OCI-LY3 (cell line): Measurements from ENCODE around the gene COQ8A.

Source experiments
- H2AFZ ChIP-seq: fragments of 200-600, 300-600 bp; shearing (Covaris generic); 2 replicates; pipeline ENCODE4 v1.6.0; 2014; ENCODE audit warnings: antibody characterized with exemption, low read depth, low read length
- H3K27ac ChIP-seq: fragments of 200-600, 300-600 bp; sonication (generic); 2 replicates; pipeline ENCODE4 v1.5.1; 2014; ENCODE audit warnings: mild to moderate bottlenecking, low read length, moderate library complexity, mixed read lengths
- H3K27me3 ChIP-seq: fragments of 200-600, 300-600 bp; sonication (generic); 2 replicates; pipeline ENCODE4 v1.6.1; 2014; ENCODE audit warnings: low read depth, low read length, mixed read lengths
- H3K36me3 ChIP-seq: fragments of 200-600, 300-600 bp; sonication (generic); replicated peaks from 2 replicates; pipeline ENCODE3; 2014; ENCODE audit warnings: low read depth, low read length, mixed read lengths
- H3K4me1 ChIP-seq: fragments of 300-600, 200-600 bp; sonication (generic); 2 replicates; pipeline ENCODE4 v1.6.1; 2014; ENCODE audit warnings: low read length, mixed read lengths
- H3K4me2 ChIP-seq: fragments of 200-600, 300-600 bp; sonication (generic); 2 replicates; pipeline ENCODE4 v1.6.1; 2014; ENCODE audit warnings: low read length, mixed read lengths
- H3K4me3 ChIP-seq: fragments of 300-600, 200-600 bp; sonication (generic); 2 replicates; pipeline ENCODE4 v1.5.1; 2014; ENCODE audit warnings: antibody characterized with exemption, mild to moderate bottlenecking, low read length, moderate library complexity
- H3K79me2 ChIP-seq: fragments of 300-600, 200-600 bp; shearing (Covaris generic); 2 replicates; pipeline ENCODE4 v1.6.1; 2014; ENCODE audit warnings: mild to moderate bottlenecking, low read length, mixed read lengths
- H3K9ac ChIP-seq: fragments of 300-600, 200-600 bp; shearing (Covaris generic); 2 replicates; pipeline ENCODE4 v1.6.0; 2014; ENCODE audit warnings: mild to moderate bottlenecking, low read length, moderate library complexity
- H3K9me3 ChIP-seq: fragments of 200-600, 300-600 bp; shearing (Covaris generic); 2 replicates; pipeline ENCODE4 v1.6.1; 2014; ENCODE audit warnings: low read length, mixed read lengths; ENCODE audit not compliant: insufficient read depth
- H4K20me1 ChIP-seq: fragments of 200-600, 300-600 bp; sonication (generic); 2 replicates; pipeline ENCODE4 v1.6.1; 2016; ENCODE audit warnings: low read length, mixed read lengths; ENCODE audit not compliant: insufficient read depth
- CTCF ChIP-seq: fragments of 200-600, 300-600 bp; sonication (generic); IDR thresholded peaks from 2 replicates; pipeline ENCODE4 v1.5.1; 2014; ENCODE audit warnings: antibody characterized with exemption, low read length, low read depth
- EZH2phosphoT487 ChIP-seq: fragments of 200-600 bp; shearing (Covaris generic); IDR thresholded peaks from 2 replicates; pipeline ENCODE4 v1.6.1; 2018; ENCODE audit warnings: antibody characterized with exemption, mixed run types, low read depth

The COQ8A gene

GRCh38 chr1:226976978-226977642 lies 37.0 kb downstream of the COQ8A start:
- no peak overlapping the region for H3K4me2 ChIP-seq

GRCh38 chr1:226977643-226978431 lies 37.7 kb downstream of the COQ8A start:
- peaks cover 5% of the 10 kb centered on the region for H3K79me2 ChIP-seq
- H3K27ac ChIP-seq = no peak overlapping the region
- H3K9ac ChIP-seq = no peak overlapping the region
- H3K4me2 ChIP-seq = no peak overlapping the region
- H3K4me1 ChIP-seq = no peaks in the 10 kb centered on the region
- no peak overlapping the region for H2AFZ ChIP-seq
- no peaks in the 10 kb centered on the region for H3K27me3 ChIP-seq
- 0 out of 2 replicates have a peak, but pooled peaks cover 3% of the 10 kb centered on the region for H4K20me1 ChIP-seq
- no peaks in the 10 kb centered on the region for H3K9me3 ChIP-seq
- no peak overlapping the region for H3K4me3 ChIP-seq
- peaks cover 5% of the 10 kb centered on the region for H3K36me3 ChIP-seq
- TF ChIP-seq EZH2phosphoT487 (no peak), CTCF (no peak)

More at GRCh38 chr1:226976978-226977642, 37.0 kb downstream of the COQ8A start:
- Histone ChIP-seq H3K9ac (no peak overlapping the region), H4K20me1 (0 out of 2 replicates have a peak, but pooled peaks cover 3% of the 10 kb centered on the region), H2AFZ (no peak overlapping the region), H3K9me3 (no peaks in the 10 kb centered on the region), H3K27me3 (no peaks in the 10 kb centered on the region), H3K4me1 (no peaks in the 10 kb centered on the region), H3K4me3 (no peak overlapping the region), H3K27ac (no peak overlapping the region), H3K79me2 (peaks cover 5% of the 10 kb centered on the region), H3K36me3 (peaks cover 5% of the 10 kb centered on the region)
- TF ChIP-seq EZH2phosphoT487 (no peak), CTCF (no peak)

GRCh38 chr1:226978432-226979114 lies 38.5 kb downstream of the COQ8A start:
- Histone ChIP-seq H2AFZ (no peak overlapping the region), H3K79me2 (peaks cover 5% of the 10 kb centered on the region; the same call in 1 of the 2 replicates), H3K27ac (no peak overlapping the region), H3K27me3 (no peaks in the 10 kb centered on the region), H3K4me3 (no peak overlapping the region), H3K36me3 (peaks cover 5% of the 10 kb centered on the region), H3K9me3 (no peaks in the 10 kb centered on the region), H4K20me1 (0 out of 2 replicates have a peak, but pooled peaks cover 1% of the 10 kb centered on the region), H3K9ac (no peak overlapping the region), H3K4me1 (no peaks in the 10 kb centered on the region), H3K4me2 (no peak overlapping the region)
- TF ChIP-seq CTCF (no peak), EZH2phosphoT487 (no peak)

- Histone ChIP-seq H3K79me2 (peaks cover 2% of the 10 kb centered on the region; the same call in 1 of the 2 replicates), H4K20me1 (no peaks in the 10 kb centered on the region), H3K9ac (no peak overlapping the region), H3K4me2 (no peak overlapping the region), H2AFZ (no peak overlapping the region), H3K9me3 (no peaks in the 10 kb centered on the region), H3K27me3 (no peaks in the 10 kb centered on the region), H3K36me3 (peaks cover 5% of the 10 kb centered on the region), H3K4me3 (no peak overlapping the region), H3K27ac (no peak overlapping the region), H3K4me1 (no peaks in the 10 kb centered on the region)
- no peak for TF ChIP-seq CTCF
- TF ChIP-seq EZH2phosphoT487 = no peak
These were observed 39.0 kb downstream of the COQ8A start for GRCh38 chr1:226979115-226979516.
